MM.1S (cell line): ENCODE results near the gene FOXI2.

Experiments
- CTCF ChIP-seq: fragments of 300-600 bp; sonication (generic); IDR thresholded peaks from 2 replicates; pipeline ENCODE4 v1.5.1; 2016; ENCODE audit warnings: antibody characterized with exemption, low read length, mixed read lengths
- EZH2 ChIP-seq: fragments of 300-600 bp; sonication (generic); optimal IDR thresholded peaks from 2 replicates; pipeline ENCODE3; 2017; ENCODE audit warnings: low read depth, mild to moderate bottlenecking, antibody characterized with exemption, low read length, mixed read lengths
- EZH2phosphoT487 ChIP-seq: fragments of 300-600 bp; sonication (generic); IDR thresholded peaks from 2 replicates; pipeline ENCODE4 v1.6.1; 2018; ENCODE audit warnings: antibody characterized with exemption, low read length

DNA sequence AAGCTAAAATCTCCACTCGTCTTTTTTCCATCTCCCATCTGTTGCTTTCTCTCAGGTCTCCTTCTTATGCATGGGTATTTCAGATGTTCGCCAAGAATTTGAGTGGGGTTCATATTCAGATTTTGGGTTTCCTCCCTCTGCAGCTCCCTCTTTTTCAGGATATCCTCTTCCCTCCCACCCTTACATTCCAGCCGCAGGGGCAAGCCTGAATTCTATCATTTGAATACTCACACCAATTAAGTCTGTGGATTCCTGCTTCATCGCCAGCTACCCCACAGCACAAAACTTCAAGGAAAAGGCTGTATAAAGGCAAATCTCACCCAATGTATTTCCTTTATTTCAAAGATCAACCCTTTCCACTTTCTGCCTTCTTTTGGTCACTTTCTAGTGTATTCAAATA, 41.6 kb upstream of the FOXI2 start:
- TF ChIP-seq EZH2 (no peak), CTCF (no peak), EZH2phosphoT487 (no peak)
